WERI-Rb-1 (cell line): ENCODE measurements around the gene ADGRV1.
"Not testable (repeated sequence)": the region's sequence is repeated elsewhere in the genome, so short reads cannot be mapped to it uniquely, and the experiment has no call there.

Experiments
- DNase-seq: peaks from one replicate; pipeline ENCODE4 v3.0.0-alpha.2; 2020
- H3K27ac ChIP-seq: fragments of 250-450 bp; sonication (Bioruptor Pico); 2 replicates; pipeline ENCODE4 v1.5.1; 2020; ENCODE audit warnings: mild to moderate bottlenecking, moderate library complexity
- H3K27me3 ChIP-seq: fragments of 250-450 bp; sonication (Bioruptor Pico); 2 replicates; pipeline ENCODE4 v1.5.1; 2021; ENCODE audit warnings: mild to moderate bottlenecking, low read depth, moderate library complexity; ENCODE audit not compliant: insufficient read depth, severe bottlenecking
- H3K36me3 ChIP-seq: fragments of 250-450 bp; sonication (Bioruptor Pico); 2 replicates; pipeline ENCODE4 v1.5.1; 2020; ENCODE audit warnings: mild to moderate bottlenecking, moderate library complexity
- H3K4me3 ChIP-seq: 2 replicates; pipeline ENCODE4 v1.5.1; 2011; ENCODE audit warnings: low read depth, mild to moderate bottlenecking, control low read depth, low read length
- H3K9me3 ChIP-seq: fragments of 250-450 bp; sonication (Bioruptor Pico); 2 replicates; pipeline ENCODE4 v1.5.1; 2021; ENCODE audit warnings: mild to moderate bottlenecking, moderate library complexity; ENCODE audit not compliant: severe bottlenecking
- TF ChIP-seq, protein P1 (sequence below): IDR thresholded peaks from 2 replicates; pipeline ENCODE4 v1.5.1; 2011; ENCODE audit warnings: low read depth, mild to moderate bottlenecking, control low read depth, inconsistent platforms, low read length

Gene ADGRV1

DNA sequence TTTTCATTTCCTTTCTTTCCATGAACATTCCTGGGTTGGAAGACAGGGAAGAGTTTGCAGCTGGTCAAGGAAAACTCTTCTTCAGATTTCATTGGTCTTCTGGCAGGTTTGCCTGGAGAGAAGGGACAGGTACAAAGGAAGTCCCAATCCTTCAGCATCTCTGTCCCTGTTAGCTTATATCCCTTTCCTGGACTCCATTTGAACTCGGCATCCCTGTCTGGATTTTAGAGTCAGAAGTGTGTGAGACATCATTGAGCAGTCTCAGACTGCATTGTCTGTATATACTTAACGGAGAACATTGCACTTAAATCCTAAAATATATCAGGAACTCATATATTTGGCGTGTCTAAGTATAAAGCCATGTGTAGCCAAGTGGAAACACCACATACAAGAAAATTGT is 54.9 kb downstream of the ADGRV1 start:
- TF ChIP-seq, protein P1, sequence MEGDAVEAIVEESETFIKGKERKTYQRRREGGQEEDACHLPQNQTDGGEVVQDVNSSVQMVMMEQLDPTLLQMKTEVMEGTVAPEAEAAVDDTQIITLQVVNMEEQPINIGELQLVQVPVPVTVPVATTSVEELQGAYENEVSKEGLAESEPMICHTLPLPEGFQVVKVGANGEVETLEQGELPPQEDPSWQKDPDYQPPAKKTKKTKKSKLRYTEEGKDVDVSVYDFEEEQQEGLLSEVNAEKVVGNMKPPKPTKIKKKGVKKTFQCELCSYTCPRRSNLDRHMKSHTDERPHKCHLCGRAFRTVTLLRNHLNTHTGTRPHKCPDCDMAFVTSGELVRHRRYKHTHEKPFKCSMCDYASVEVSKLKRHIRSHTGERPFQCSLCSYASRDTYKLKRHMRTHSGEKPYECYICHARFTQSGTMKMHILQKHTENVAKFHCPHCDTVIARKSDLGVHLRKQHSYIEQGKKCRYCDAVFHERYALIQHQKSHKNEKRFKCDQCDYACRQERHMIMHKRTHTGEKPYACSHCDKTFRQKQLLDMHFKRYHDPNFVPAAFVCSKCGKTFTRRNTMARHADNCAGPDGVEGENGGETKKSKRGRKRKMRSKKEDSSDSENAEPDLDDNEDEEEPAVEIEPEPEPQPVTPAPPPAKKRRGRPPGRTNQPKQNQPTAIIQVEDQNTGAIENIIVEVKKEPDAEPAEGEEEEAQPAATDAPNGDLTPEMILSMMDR = no peak
- no peak for DNase-seq
- H3K36me3 ChIP-seq = peaks cover 20% of the 10 kb centered on the region
- H3K9me3 ChIP-seq = no peaks in the 10 kb centered on the region
- H3K27ac ChIP-seq = no peak overlapping the region
- no peaks in the 10 kb centered on the region for H3K27me3 ChIP-seq
- H3K4me3 ChIP-seq = no peak overlapping the region

DNA sequence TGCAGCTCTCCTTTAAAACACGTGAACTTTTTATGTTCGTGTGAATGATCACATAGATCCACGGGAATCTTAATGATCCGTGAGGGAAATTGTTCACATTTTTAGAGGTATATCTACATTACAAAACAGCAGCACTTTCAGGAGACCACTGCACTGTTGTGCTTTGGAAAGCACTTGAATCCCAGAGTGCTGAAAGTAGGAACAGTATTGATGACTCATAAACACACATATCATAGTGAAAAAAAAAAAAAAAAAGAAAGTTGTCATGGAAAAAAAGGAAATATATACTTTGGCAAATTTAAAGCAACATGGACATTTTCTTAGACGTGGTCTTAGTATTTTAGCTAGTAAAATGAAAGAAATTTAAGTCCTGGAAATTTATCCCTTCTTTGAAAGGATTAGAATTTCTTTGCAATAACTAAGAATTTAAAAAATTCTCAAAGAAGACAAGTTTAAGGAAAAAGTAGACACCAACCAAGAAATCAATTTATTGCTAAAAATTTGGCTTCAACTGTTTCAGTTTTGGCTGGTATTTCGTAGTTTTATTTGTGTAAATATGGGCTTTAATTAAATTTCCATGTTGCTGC is 55.4 kb downstream of the ADGRV1 start:
- no peak for DNase-seq
- Histone ChIP-seq H3K27ac (no peak overlapping the region), H3K4me3 (no peak overlapping the region), H3K9me3 (no peaks in the 10 kb centered on the region), H3K36me3 (peaks cover 22% of the 10 kb centered on the region), H3K27me3 (no peaks in the 10 kb centered on the region)
- TF ChIP-seq, protein P1 = no peak

DNA sequence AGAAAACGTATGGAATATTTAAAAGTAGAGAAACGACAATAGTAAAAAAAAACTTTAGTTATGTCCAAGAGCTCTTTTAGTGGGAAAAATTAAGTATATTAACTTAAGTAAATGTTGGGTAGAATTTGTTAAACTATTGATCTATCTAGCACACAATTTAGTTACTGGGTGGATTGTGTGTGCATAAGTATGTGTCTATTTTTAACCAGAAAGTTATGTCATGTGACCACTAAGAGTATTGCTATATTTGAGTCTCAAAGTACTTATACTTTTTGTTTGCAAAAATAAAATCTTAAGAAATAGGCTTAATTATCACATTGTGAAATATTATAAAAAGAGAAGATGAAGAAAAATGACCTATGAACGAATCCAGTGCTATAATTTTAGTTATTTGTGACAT is 56.8 kb downstream of the ADGRV1 start:
- TF ChIP-seq, protein P1 = no peak
- no peak for DNase-seq
- H3K9me3 ChIP-seq = no peaks in the 10 kb centered on the region
- no peak overlapping the region for H3K4me3 ChIP-seq
- H3K27ac ChIP-seq = no peak overlapping the region
- no peaks in the 10 kb centered on the region for H3K27me3 ChIP-seq
- H3K36me3 ChIP-seq = peaks cover 27% of the 10 kb centered on the region

DNA sequence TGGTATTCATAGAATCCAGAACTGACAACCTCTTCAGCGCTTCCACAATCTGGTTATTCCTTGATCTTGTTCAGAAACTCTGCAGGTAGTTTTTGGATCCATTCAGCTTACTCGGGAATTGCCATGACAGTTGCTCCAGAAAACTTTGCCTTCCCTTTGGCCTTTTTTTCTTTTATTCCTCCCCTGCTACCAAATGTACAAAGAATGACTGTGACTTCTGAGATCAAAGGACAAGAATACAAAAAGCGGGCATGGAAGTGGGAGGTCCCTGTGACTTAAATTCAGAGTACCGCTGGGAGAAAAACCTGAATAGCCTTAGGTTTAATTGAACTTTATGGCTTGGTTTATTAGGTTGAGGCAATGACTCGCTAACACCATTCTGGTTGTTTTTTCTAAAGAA is 59.5 kb downstream of the ADGRV1 start:
- Histone ChIP-seq H3K36me3 (peaks cover 38% of the 10 kb centered on the region), H3K27me3 (no peaks in the 10 kb centered on the region), H3K4me3 (no peak overlapping the region), H3K9me3 (no peaks in the 10 kb centered on the region), H3K27ac (no peak overlapping the region)
- DNase-seq = no peak
- TF ChIP-seq, protein P1 = no peak

DNA sequence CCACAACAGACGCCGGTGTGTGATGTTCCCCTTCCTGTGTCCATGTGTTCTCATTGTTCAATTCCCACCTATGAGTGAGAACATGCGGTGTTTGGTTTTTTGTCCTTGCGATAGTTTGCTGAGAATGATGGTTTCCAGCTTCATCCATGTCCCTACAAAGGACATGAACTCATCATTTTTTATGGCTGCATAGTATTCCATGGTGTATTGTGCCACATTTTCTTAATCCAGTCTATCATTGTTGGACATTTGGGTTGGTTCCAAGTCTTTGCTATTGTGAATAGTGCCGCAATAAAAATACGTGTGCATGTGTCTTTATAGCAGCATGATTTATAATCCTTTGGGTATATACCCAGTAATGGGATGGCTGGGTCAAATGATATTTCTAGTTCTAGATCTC is 61.2 kb downstream of the ADGRV1 start:
- H3K36me3 ChIP-seq = peaks cover 44% of the 10 kb centered on the region
- DNase-seq, H3K27ac ChIP-seq, H3K27me3 ChIP-seq, H3K9me3 ChIP-seq, H3K4me3 ChIP-seq: not testable (repeated sequence)

DNA sequence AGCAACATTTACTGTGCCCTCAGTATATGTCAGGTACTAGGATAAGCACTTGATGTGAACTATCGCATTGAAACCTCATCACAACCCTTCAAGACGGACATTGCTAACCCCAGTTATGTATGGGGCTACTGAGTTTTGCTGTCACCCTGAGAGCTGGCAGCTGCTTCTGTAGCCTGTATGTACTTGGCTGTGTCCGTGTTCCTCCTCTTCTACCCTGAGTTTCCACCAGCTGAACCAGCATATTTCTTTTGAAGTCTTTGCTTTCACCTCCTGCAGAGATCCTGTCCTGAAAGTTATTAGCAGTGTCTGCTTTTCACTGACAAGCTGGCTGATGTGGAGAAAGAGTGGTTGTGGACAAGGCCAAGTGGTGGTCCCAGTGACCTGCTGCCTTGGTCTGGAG is 63.3 kb downstream of the ADGRV1 start:
- TF ChIP-seq, protein P1 = no peak
- Histone ChIP-seq H3K27me3 (no peaks in the 10 kb centered on the region), H3K4me3 (no peak overlapping the region), H3K36me3 (peaks cover 57% of the 10 kb centered on the region), H3K9me3 (no peaks in the 10 kb centered on the region), H3K27ac (no peak overlapping the region)
- DNase-seq = no peak
